Activated CD8-positive, alpha-beta T cell treated with anti-CD3 and anti-CD28 coated beads for 36 hours (primary cell): ENCODE measurements around the gene HS1BP3. TPM values are rescaled to one million over a fixed set of nuclear protein-coding genes. Genes with fewer than 3 reads are reported as not detected.
A peak's percentile ranks its signal among the peaks of the same experiment; 100 is the strongest.

Experiments
- ATAC-seq: fragments of 200-7000 bp; cut with Tn5 transposase; one replicate; pipeline ENCODE4 v1.10.0; 2021; ENCODE audit warnings: mild to moderate bottlenecking, moderate library complexity
- CTCF ChIA-PET: fragments of 350-600 bp; sonication (Branson Sonifier 250); formaldehyde crosslinking; loops from one replicate; lab custom pipeline; 2021; ENCODE audit warnings: antibody characterized with exemption; lab: Charles Lee
- POLR2A ChIA-PET: fragments of 350-600 bp; sonication (Branson Sonifier 250); formaldehyde crosslinking; loops from one replicate; lab custom pipeline; 2021; ENCODE audit warnings: antibody characterized with exemption; lab: Charles Lee
- DNase-seq: peaks from one replicate; pipeline ENCODE4 v3.0.0-alpha.2; 2020
- H3K27ac Mint-ChIP-seq: one replicate; pipeline ENCODE4 v1.8.0; 2021; ENCODE audit warnings: mild to moderate bottlenecking, mixed read lengths
- H3K27me3 Mint-ChIP-seq: one replicate; pipeline ENCODE4 v1.8.0; 2021; ENCODE audit warnings: mixed read lengths
- H3K36me3 Mint-ChIP-seq: one replicate; pipeline ENCODE4 v1.8.0; 2021; ENCODE audit warnings: low read depth, mixed read lengths
- H3K4me1 Mint-ChIP-seq: one replicate; pipeline ENCODE4 v1.8.0; 2021; ENCODE audit warnings: low read depth, mixed read lengths
- H3K4me3 Mint-ChIP-seq: one replicate; pipeline ENCODE4 v1.8.0; 2021; ENCODE audit warnings: mild to moderate bottlenecking, moderate library complexity, mixed read lengths
- H3K9me3 Mint-ChIP-seq: one replicate; pipeline ENCODE4 v1.8.0; 2021; ENCODE audit warnings: mixed read lengths
- CTCF ChIP-seq: fragments of 200-600 bp; IDR thresholded peaks from one replicate; pipeline ENCODE4 v1.8.0; 2022; ENCODE audit warnings: antibody characterized with exemption, mild to moderate bottlenecking
- intact Hi-C: fragments of 100-400 bp; cut with micrococcal nuclease; formaldehyde crosslinking; loops from one replicate; pipeline ENCODE4 v1.10.0; 2022
- total RNA-seq, 2 experiments: library from RNA; stranded (reverse); gene quantifications; one replicate each; pipeline ENCODE4 v1.2.3, GENCODE V29; 2021

Gene HS1BP3
- total RNA-seq, 2 experiments from 2014 or later: 6.5 to 7.9 TPM

- intact Hi-C loops: no loop called here
Observed at GRCh38 chr2:20575935-20576597, 74.8 kb downstream of the HS1BP3 start.

GRCh38 chr2:20575414-20575813 lies 75.5 kb downstream of the HS1BP3 start:
- ATAC-seq (no peak), DNase-seq (no peak)
- ChIA-PET CTCF (interaction anchor here (0.9 to 1.5 kb wide), 2 partner anchors 14 to 67 kb away, joined by 3 read pairs; no protein-coding TSS in a partner anchor), POLR2A (interaction anchor here (1.1 kb wide), 1 partner anchor 128 kb away, joined by 3 read pairs; no protein-coding TSS in a partner anchor)
- no peak for TF ChIP-seq CTCF
- no peaks in the 10 kb centered on the region for H3K27me3 Mint-ChIP-seq
- H3K27ac Mint-ChIP-seq: peak overlapping the region; percentile 13
- peaks cover 3% of the 10 kb centered on the region for H3K36me3 Mint-ChIP-seq
- no peak overlapping the region for H3K4me3 Mint-ChIP-seq
- H3K9me3 Mint-ChIP-seq: no peaks in the 10 kb centered on the region
- H3K4me1 Mint-ChIP-seq: peaks cover 22% of the 10 kb centered on the region
- intact Hi-C loops: no loop called here

More at GRCh38 chr2:20575935-20576597, 74.8 kb downstream of the HS1BP3 start:
- H3K4me1 Mint-ChIP-seq: peaks cover 26% of the 10 kb centered on the region
- no peaks in the 10 kb centered on the region for H3K9me3 Mint-ChIP-seq
- no peaks in the 10 kb centered on the region for H3K27me3 Mint-ChIP-seq
- ChIA-PET POLR2A (interaction anchor here (1.1 to 1.6 kb wide), 2 partner anchors 129 kb away, joined by 3 to 4 read pairs; partner anchors contain the start of gene RHOB), CTCF (interaction anchor here (0.9 to 1.6 kb wide), 4 partner anchors 15 to 75 kb away, joined by 3 to 7 read pairs (median 3); partner anchors contain the start of gene HS1BP3)
- no peak overlapping the region for H3K4me3 Mint-ChIP-seq
- TF ChIP-seq CTCF: no peak
- H3K36me3 Mint-ChIP-seq: peaks cover 8% of the 10 kb centered on the region
- ATAC-seq: no peak
- peak overlapping the region; percentile 96 for H3K27ac Mint-ChIP-seq
- no peak for DNase-seq

- no peaks in the 10 kb centered on the region for H3K9me3 Mint-ChIP-seq
- H3K27me3 Mint-ChIP-seq: no peaks in the 10 kb centered on the region
- intact Hi-C loops: no loop called here
- H3K36me3 Mint-ChIP-seq: peaks cover 3% of the 10 kb centered on the region
- ChIA-PET CTCF (interaction anchor here (0.5 to 0.9 kb wide), 2 partner anchors 67 kb away, joined by 3 read pairs; no protein-coding TSS in a partner anchor), POLR2A (interaction anchor here (0.7 to 1.1 kb wide), 2 partner anchors 127 to 548 kb away, joined by 3 read pairs; no protein-coding TSS in a partner anchor)
- TF ChIP-seq CTCF: no peak
- ATAC-seq (no peak), DNase-seq (no peak)
- no peak overlapping the region for H3K4me3 Mint-ChIP-seq
- peaks cover 21% of the 10 kb centered on the region for H3K4me1 Mint-ChIP-seq
- no peak overlapping the region for H3K27ac Mint-ChIP-seq
Observed at GRCh38 chr2:20574930-20575329, 76.0 kb downstream of the HS1BP3 start.

GRCh38 chr2:20574423-20574911 lies 76.4 kb downstream of the HS1BP3 start:
- Mint-ChIP-seq H3K27ac (no peak overlapping the region), H3K36me3 (peaks cover 3% of the 10 kb centered on the region), H3K9me3 (no peaks in the 10 kb centered on the region), H3K27me3 (no peaks in the 10 kb centered on the region), H3K4me1 (peaks cover 18% of the 10 kb centered on the region), H3K4me3 (no peak overlapping the region)
- intact Hi-C loops: no loop called here
- ATAC-seq (no peak), DNase-seq (no peak)
- no peak for TF ChIP-seq CTCF
- ChIA-PET CTCF (interaction anchor here (0.5 kb wide), 1 partner anchor 68 kb away, joined by 3 read pairs; no protein-coding TSS in a partner anchor), POLR2A (interaction anchor here (0.7 kb wide), 1 partner anchor 548 kb away, joined by 3 read pairs; no protein-coding TSS in a partner anchor)
